ENCODE results near the gene TMC7.

TMC7 gene

GRCh38 chr16:18942061-18942460 is 41.7 kb upstream of the TMC7 start:
- DNase-seq = no peak
- no peak overlapping the region for H3K27ac ChIP-seq (ENCODE audit: low read depth, low read length)
- no peaks in the 10 kb centered on the region for H3K79me2 ChIP-seq (ENCODE audit: control insufficient read depth, insufficient read depth, low read length)
- no peak overlapping the region for H2BK120ac ChIP-seq (ENCODE audit: low read depth, low read length)
- no peaks in the 10 kb centered on the region for H3K79me1 ChIP-seq (ENCODE audit: low read length)
- no peaks in the 10 kb centered on the region for H3K4me1 ChIP-seq (ENCODE audit: control insufficient read depth, low read depth, low read length)
- no peak overlapping the region for H2AK5ac ChIP-seq (ENCODE audit: low read length)
- no peak overlapping the region for H3K56ac ChIP-seq (ENCODE audit: low read length)
- H3K4me2 ChIP-seq (ENCODE audit: low read length) = no peak overlapping the region
- no peak overlapping the region for H4K8ac ChIP-seq (ENCODE audit: low read depth, low read length)
- H3K18ac ChIP-seq (ENCODE audit: low read length) = no peak overlapping the region
- no peak overlapping the region for H2BK5ac ChIP-seq (ENCODE audit: low read length)
- H3K4me3 ChIP-seq (ENCODE audit: low read length) = no peak overlapping the region
- H3K23ac ChIP-seq (ENCODE audit: low read length) = no peak overlapping the region
- no peaks in the 10 kb centered on the region for H3K36me3 ChIP-seq (ENCODE audit: control insufficient read depth, insufficient read depth, low read length)
- H3K9ac ChIP-seq (ENCODE audit: low read length) = no peak overlapping the region
- H3K4ac ChIP-seq (ENCODE audit: low read depth, low read length) = no peak overlapping the region
- no peak overlapping the region for H4K5ac ChIP-seq (ENCODE audit: low read length)
- no CpG with 5 or more reads among the region's 1 CpG for WGBS (ENCODE audit: extremely low coverage, insufficient coverage, low lambda C conversion rate)
- H2BK15ac ChIP-seq (replicated peaks; ENCODE audit: low read depth) = no peak overlapping the region
- no peaks in the 10 kb centered on the region for H3K27me3 ChIP-seq (ENCODE audit: insufficient read depth, low read length, poor library complexity)

GRCh38 chr16:18943414-18943813 is 40.3 kb upstream of the TMC7 start:
- Histone ChIP-seq H2BK15ac (replicated peaks; ENCODE audit: low read depth) (no peak overlapping the region), H3K36me3 (ENCODE audit: control insufficient read depth, insufficient read depth, low read length) (no peaks in the 10 kb centered on the region), H2BK5ac (ENCODE audit: low read length) (no peak overlapping the region), H2AK5ac (ENCODE audit: low read length) (no peak overlapping the region), H3K27me3 (ENCODE audit: insufficient read depth, low read length, poor library complexity) (no peaks in the 10 kb centered on the region), H3K18ac (ENCODE audit: low read length) (no peak overlapping the region), H3K79me1 (ENCODE audit: low read length) (no peaks in the 10 kb centered on the region), H4K5ac (ENCODE audit: low read length) (no peak overlapping the region), H3K4me3 (ENCODE audit: low read length) (no peak overlapping the region), H3K4ac (ENCODE audit: low read depth, low read length) (no peak overlapping the region), H3K79me2 (ENCODE audit: control insufficient read depth, insufficient read depth, low read length) (no peaks in the 10 kb centered on the region), H4K8ac (ENCODE audit: low read depth, low read length) (no peak overlapping the region), H3K4me2 (ENCODE audit: low read length) (no peak overlapping the region), H3K4me1 (ENCODE audit: control insufficient read depth, low read depth, low read length) (no peaks in the 10 kb centered on the region), H3K56ac (ENCODE audit: low read length) (no peak overlapping the region), H3K23ac (ENCODE audit: low read length) (no peak overlapping the region), H3K27ac (ENCODE audit: low read depth, low read length) (no peak overlapping the region), H2BK120ac (ENCODE audit: low read depth, low read length) (no peak overlapping the region), H3K9ac (ENCODE audit: low read length) (no peak overlapping the region)
- DNase-seq = no peak
- WGBS (ENCODE audit: extremely low coverage, insufficient coverage, low lambda C conversion rate) = no CpG with 5 or more reads among the region's 7 CpGs

- H3K4me1 ChIP-seq (ENCODE audit: control insufficient read depth, low read depth, low read length) = no peaks in the 10 kb centered on the region
- H3K9ac ChIP-seq (ENCODE audit: low read length) = no peak overlapping the region
- H2BK120ac ChIP-seq (ENCODE audit: low read depth, low read length) = no peak overlapping the region
- H3K79me2 ChIP-seq (ENCODE audit: control insufficient read depth, insufficient read depth, low read length) = no peaks in the 10 kb centered on the region
- no peaks in the 10 kb centered on the region for H3K27me3 ChIP-seq (ENCODE audit: insufficient read depth, low read length, poor library complexity)
- H3K4me3 ChIP-seq (ENCODE audit: low read length) = no peak overlapping the region
- no peak overlapping the region for H3K4me2 ChIP-seq (ENCODE audit: low read length)
- DNase-seq = peak; percentile 86
- no peak overlapping the region for H2BK15ac ChIP-seq (replicated peaks; ENCODE audit: low read depth)
- H3K23ac ChIP-seq (ENCODE audit: low read length) = no peak overlapping the region
- H3K79me1 ChIP-seq (ENCODE audit: low read length) = no peaks in the 10 kb centered on the region
- no peak overlapping the region for H2BK5ac ChIP-seq (ENCODE audit: low read length)
- H3K18ac ChIP-seq (ENCODE audit: low read length) = no peak overlapping the region
- no peak overlapping the region for H4K8ac ChIP-seq (ENCODE audit: low read depth, low read length)
- no peak overlapping the region for H3K27ac ChIP-seq (ENCODE audit: low read depth, low read length)
- H4K5ac ChIP-seq (ENCODE audit: low read length) = no peak overlapping the region
- H2AK5ac ChIP-seq (ENCODE audit: low read length) = no peak overlapping the region
- no peaks in the 10 kb centered on the region for H3K36me3 ChIP-seq (ENCODE audit: control insufficient read depth, insufficient read depth, low read length)
- no CpG with 5 or more reads among the region's 7 CpGs for WGBS (ENCODE audit: extremely low coverage, insufficient coverage, low lambda C conversion rate)
- no peak overlapping the region for H3K56ac ChIP-seq (ENCODE audit: low read length)
- H3K4ac ChIP-seq (ENCODE audit: low read depth, low read length) = no peak overlapping the region
Measured at GRCh38 chr16:18945233-18945632, 38.5 kb upstream of the TMC7 start.

- no peak overlapping the region for H3K18ac ChIP-seq (ENCODE audit: low read length)
- H3K79me1 ChIP-seq (ENCODE audit: low read length) = no peaks in the 10 kb centered on the region
- H2AK5ac ChIP-seq (ENCODE audit: low read length) = no peak overlapping the region
- no peak overlapping the region for H4K8ac ChIP-seq (ENCODE audit: low read depth, low read length)
- no peak overlapping the region for H4K5ac ChIP-seq (ENCODE audit: low read length)
- no peak for DNase-seq
- no peaks in the 10 kb centered on the region for H3K4me1 ChIP-seq (ENCODE audit: control insufficient read depth, low read depth, low read length)
- no peak overlapping the region for H3K4ac ChIP-seq (ENCODE audit: low read depth, low read length)
- no peaks in the 10 kb centered on the region for H3K36me3 ChIP-seq (ENCODE audit: control insufficient read depth, insufficient read depth, low read length)
- no peak overlapping the region for H3K27ac ChIP-seq (ENCODE audit: low read depth, low read length)
- H2BK15ac ChIP-seq (replicated peaks; ENCODE audit: low read depth) = no peak overlapping the region
- H3K23ac ChIP-seq (ENCODE audit: low read length) = no peak overlapping the region
- no peaks in the 10 kb centered on the region for H3K27me3 ChIP-seq (ENCODE audit: insufficient read depth, low read length, poor library complexity)
- WGBS (ENCODE audit: extremely low coverage, insufficient coverage, low lambda C conversion rate) = no CpG with 5 or more reads among the region's 9 CpGs
- H3K79me2 ChIP-seq (ENCODE audit: control insufficient read depth, insufficient read depth, low read length) = no peaks in the 10 kb centered on the region
- no peak overlapping the region for H3K4me2 ChIP-seq (ENCODE audit: low read length)
- no peak overlapping the region for H3K9ac ChIP-seq (ENCODE audit: low read length)
- H2BK5ac ChIP-seq (ENCODE audit: low read length) = no peak overlapping the region
- H3K56ac ChIP-seq (ENCODE audit: low read length) = no peak overlapping the region
- no peak overlapping the region for H2BK120ac ChIP-seq (ENCODE audit: low read depth, low read length)
- H3K4me3 ChIP-seq (ENCODE audit: low read length) = no peak overlapping the region
Measured at GRCh38 chr16:18948372-18949020, 35.2 kb upstream of the TMC7 start.

- Histone ChIP-seq H3K4ac (ENCODE audit: low read depth, low read length) (no peak overlapping the region), H3K23ac (ENCODE audit: low read length) (no peak overlapping the region), H3K4me3 (ENCODE audit: low read length) (no peak overlapping the region), H3K9ac (ENCODE audit: low read length) (no peak overlapping the region), H2BK15ac (replicated peaks; ENCODE audit: low read depth) (no peak overlapping the region), H4K8ac (ENCODE audit: low read depth, low read length) (no peak overlapping the region), H3K56ac (ENCODE audit: low read length) (no peak overlapping the region), H3K4me1 (ENCODE audit: control insufficient read depth, low read depth, low read length) (no peaks in the 10 kb centered on the region), H3K27me3 (ENCODE audit: insufficient read depth, low read length, poor library complexity) (no peaks in the 10 kb centered on the region), H3K36me3 (ENCODE audit: control insufficient read depth, insufficient read depth, low read length) (no peaks in the 10 kb centered on the region), H3K18ac (ENCODE audit: low read length) (no peak overlapping the region), H2BK5ac (ENCODE audit: low read length) (no peak overlapping the region), H3K79me2 (ENCODE audit: control insufficient read depth, insufficient read depth, low read length) (no peaks in the 10 kb centered on the region), H2AK5ac (ENCODE audit: low read length) (no peak overlapping the region), H2BK120ac (ENCODE audit: low read depth, low read length) (no peak overlapping the region), H3K79me1 (ENCODE audit: low read length) (no peaks in the 10 kb centered on the region), H4K5ac (ENCODE audit: low read length) (no peak overlapping the region), H3K4me2 (ENCODE audit: low read length) (no peak overlapping the region), H3K27ac (ENCODE audit: low read depth, low read length) (no peak overlapping the region)
- no peak for DNase-seq
- WGBS (ENCODE audit: extremely low coverage, insufficient coverage, low lambda C conversion rate) = no CpG with 5 or more reads among the region's 11 CpGs
Measured at GRCh38 chr16:18950469-18951185, 33.1 kb upstream of the TMC7 start.

GRCh38 chr16:18953547-18953946 is 30.2 kb upstream of the TMC7 start:
- no peak overlapping the region for H4K5ac ChIP-seq (ENCODE audit: low read length)
- H3K4me3 ChIP-seq (ENCODE audit: low read length) = no peak overlapping the region
- H3K79me1 ChIP-seq (ENCODE audit: low read length) = no peaks in the 10 kb centered on the region
- no peak overlapping the region for H4K8ac ChIP-seq (ENCODE audit: low read depth, low read length)
- H3K4me1 ChIP-seq (ENCODE audit: control insufficient read depth, low read depth, low read length) = no peaks in the 10 kb centered on the region
- no peak overlapping the region for H3K4ac ChIP-seq (ENCODE audit: low read depth, low read length)
- H3K27ac ChIP-seq (ENCODE audit: low read depth, low read length) = no peak overlapping the region
- no peak overlapping the region for H3K4me2 ChIP-seq (ENCODE audit: low read length)
- H2BK5ac ChIP-seq (ENCODE audit: low read length) = no peak overlapping the region
- H2AK5ac ChIP-seq (ENCODE audit: low read length) = no peak overlapping the region
- H3K23ac ChIP-seq (ENCODE audit: low read length) = no peak overlapping the region
- no peak overlapping the region for H2BK120ac ChIP-seq (ENCODE audit: low read depth, low read length)
- no peak overlapping the region for H2BK15ac ChIP-seq (replicated peaks; ENCODE audit: low read depth)
- no peak overlapping the region for H3K9ac ChIP-seq (ENCODE audit: low read length)
- no peaks in the 10 kb centered on the region for H3K36me3 ChIP-seq (ENCODE audit: control insufficient read depth, insufficient read depth, low read length)
- H3K79me2 ChIP-seq (ENCODE audit: control insufficient read depth, insufficient read depth, low read length) = no peaks in the 10 kb centered on the region
- no peak overlapping the region for H3K56ac ChIP-seq (ENCODE audit: low read length)
- DNase-seq = no peak
- H3K18ac ChIP-seq (ENCODE audit: low read length) = no peak overlapping the region
- H3K27me3 ChIP-seq (ENCODE audit: insufficient read depth, low read length, poor library complexity) = no peaks in the 10 kb centered on the region
